ENCODE measurements around the gene MED15. TPM values are rescaled to one million over a fixed set of nuclear protein-coding genes. Genes with fewer than 3 reads are reported as not detected.

The MED15 gene
- total RNA-seq, 1 experiment from 2014 or later, result 94.7 TPM

- Mint-ChIP-seq H3K27me3 (ENCODE audit: insufficient read depth, unreplicated experiment) (no peaks in the 10 kb centered on the region), H3K36me3 (ENCODE audit: insufficient read depth, unreplicated experiment) (peaks cover 47% of the 10 kb centered on the region), H3K9me3 (ENCODE audit: unreplicated experiment) (no peaks in the 10 kb centered on the region), H3K4me1 (ENCODE audit: low read depth, unreplicated experiment) (peaks cover 11% of the 10 kb centered on the region), H3K4me3 (ENCODE audit: unreplicated experiment) (no peak overlapping the region), H3K27ac (ENCODE audit: unreplicated experiment) (peak overlapping the region; percentile 76)
- CTCF ChIA-PET, result interaction anchor here (0.6 to 0.7 kb wide), 2 partner anchors 18 to 352 kb away, joined by 3 to 5 read pairs; no protein-coding TSS in a partner anchor
- Histone ChIP-seq H3K36me3 (ENCODE audit: control insufficient read depth, insufficient read depth, low read length) (no peaks in the 10 kb centered on the region), H3K4me1 (peaks cover 4% of the 10 kb centered on the region; the same call in 1 of the 2 replicates), H3K4me3 (ENCODE audit: low read depth, low read length) (no peak overlapping the region), H3K9me3 (no peaks in the 10 kb centered on the region), H3K27me3 (replicated peaks; ENCODE audit: control insufficient read depth, insufficient read depth, low read length) (no peaks in the 10 kb centered on the region)
- intact Hi-C loops (cut with micrococcal nuclease; ENCODE audit: unreplicated experiment), result no loop called here
- no TSS peak for BruUV-seq (replicated peaks)
- POLR2A ChIA-PET, result interaction anchor here (0.7 kb wide), 1 partner anchor 157 kb away, joined by 3 read pairs; no protein-coding TSS in a partner anchor
- no peak for DNase-seq
- TF ChIP-seq, protein P1, sequence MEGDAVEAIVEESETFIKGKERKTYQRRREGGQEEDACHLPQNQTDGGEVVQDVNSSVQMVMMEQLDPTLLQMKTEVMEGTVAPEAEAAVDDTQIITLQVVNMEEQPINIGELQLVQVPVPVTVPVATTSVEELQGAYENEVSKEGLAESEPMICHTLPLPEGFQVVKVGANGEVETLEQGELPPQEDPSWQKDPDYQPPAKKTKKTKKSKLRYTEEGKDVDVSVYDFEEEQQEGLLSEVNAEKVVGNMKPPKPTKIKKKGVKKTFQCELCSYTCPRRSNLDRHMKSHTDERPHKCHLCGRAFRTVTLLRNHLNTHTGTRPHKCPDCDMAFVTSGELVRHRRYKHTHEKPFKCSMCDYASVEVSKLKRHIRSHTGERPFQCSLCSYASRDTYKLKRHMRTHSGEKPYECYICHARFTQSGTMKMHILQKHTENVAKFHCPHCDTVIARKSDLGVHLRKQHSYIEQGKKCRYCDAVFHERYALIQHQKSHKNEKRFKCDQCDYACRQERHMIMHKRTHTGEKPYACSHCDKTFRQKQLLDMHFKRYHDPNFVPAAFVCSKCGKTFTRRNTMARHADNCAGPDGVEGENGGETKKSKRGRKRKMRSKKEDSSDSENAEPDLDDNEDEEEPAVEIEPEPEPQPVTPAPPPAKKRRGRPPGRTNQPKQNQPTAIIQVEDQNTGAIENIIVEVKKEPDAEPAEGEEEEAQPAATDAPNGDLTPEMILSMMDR (IDR thresholded peaks at IDR 0.05; ENCODE audit: insufficient read depth in 1 of 2, low read depth in 1 of 2, low read length in 1 of 2, severe bottlenecking in 1 of 2, unreplicated experiment in 1 of 2), result no peak
Observed at GRCh38 chr22:20545681-20546521, 38.5 kb downstream of the MED15 start.

- H3K36me3 ChIP-seq (ENCODE audit: control insufficient read depth, insufficient read depth, low read length), result no peaks in the 10 kb centered on the region
- Mint-ChIP-seq H3K27me3 (ENCODE audit: insufficient read depth, unreplicated experiment) (no peaks in the 10 kb centered on the region), H3K36me3 (ENCODE audit: insufficient read depth, unreplicated experiment) (peaks cover 50% of the 10 kb centered on the region), H3K4me3 (ENCODE audit: unreplicated experiment) (no peak overlapping the region), H3K9me3 (ENCODE audit: unreplicated experiment) (no peaks in the 10 kb centered on the region), H3K27ac (ENCODE audit: unreplicated experiment) (peak overlapping the region; percentile 76), H3K4me1 (ENCODE audit: low read depth, unreplicated experiment) (peaks cover 11% of the 10 kb centered on the region)
- BruUV-seq (replicated peaks), result no TSS peak
- intact Hi-C loops (cut with micrococcal nuclease; ENCODE audit: unreplicated experiment), result no loop called here
- no peaks in the 10 kb centered on the region for H3K27me3 ChIP-seq (replicated peaks; ENCODE audit: control insufficient read depth, insufficient read depth, low read length)
- H3K9me3 ChIP-seq, result no peaks in the 10 kb centered on the region
- H3K4me3 ChIP-seq (ENCODE audit: low read depth, low read length), result no peak overlapping the region
- POLR2A ChIA-PET, result interaction anchor here (0.7 kb wide), 1 partner anchor 157 kb away, joined by 3 read pairs; no protein-coding TSS in a partner anchor
- DNase-seq, result peak in 1 of 2 experiments; percentile 36
- H3K4me1 ChIP-seq, result peaks cover 4% of the 10 kb centered on the region; the same call in 1 of the 2 replicates
- CTCF ChIA-PET, result interaction anchor here (0.6 to 1.5 kb wide), 3 partner anchors 18 to 351 kb away, joined by 3 to 5 read pairs (median 4); no protein-coding TSS in a partner anchor
- TF ChIP-seq, protein P1 (IDR thresholded peaks at IDR 0.05; ENCODE audit: insufficient read depth in 1 of 2, low read depth in 1 of 2, low read length in 1 of 2, severe bottlenecking in 1 of 2, unreplicated experiment in 1 of 2), result no peak
Observed at GRCh38 chr22:20546541-20546950, 39.1 kb downstream of the MED15 start.

DNA sequence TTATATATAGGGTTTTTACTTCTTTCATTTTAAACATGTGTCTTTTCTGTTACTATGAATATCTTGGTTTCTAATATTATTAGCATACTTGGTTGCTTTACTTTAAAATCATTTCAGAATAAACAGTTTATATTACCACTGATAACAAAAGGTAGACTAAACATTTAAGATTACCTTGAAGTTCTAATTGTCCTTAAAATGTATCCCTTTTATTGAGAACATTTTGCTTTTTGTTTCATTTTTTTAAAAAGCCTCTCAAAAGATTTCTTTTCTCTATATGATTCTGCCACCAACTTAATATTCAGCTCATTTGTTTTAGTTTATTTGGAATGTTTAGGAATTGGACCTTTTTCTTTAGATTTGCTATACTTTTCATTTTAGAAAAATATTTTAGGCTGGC lies 39.6 kb downstream of the MED15 start:
- no peak overlapping the region for H3K4me3 Mint-ChIP-seq (ENCODE audit: unreplicated experiment)
- POLR2A ChIA-PET, result interaction anchor here (0.7 kb wide), 1 partner anchor 156 kb away, joined by 3 read pairs; no protein-coding TSS in a partner anchor

More for the DNA sequence above, 39.6 kb downstream of the MED15 start:
- H3K27me3 ChIP-seq (replicated peaks; ENCODE audit: control insufficient read depth, insufficient read depth, low read length), result no peaks in the 10 kb centered on the region
- no peak overlapping the region for H3K4me3 ChIP-seq (ENCODE audit: low read depth, low read length)
- peaks cover 5% of the 10 kb centered on the region; the same call in 1 of the 2 replicates for H3K4me1 ChIP-seq
- no peaks in the 10 kb centered on the region for H3K9me3 Mint-ChIP-seq (ENCODE audit: unreplicated experiment)
- no peak overlapping the region for H3K27ac Mint-ChIP-seq (ENCODE audit: unreplicated experiment)
- CTCF ChIA-PET, result interaction anchor here (1.5 kb wide), 1 partner anchor 17 kb away, joined by 4 read pairs; no protein-coding TSS in a partner anchor
- no peaks in the 10 kb centered on the region for H3K9me3 ChIP-seq
- H3K36me3 ChIP-seq (ENCODE audit: control insufficient read depth, insufficient read depth, low read length), result no peaks in the 10 kb centered on the region
- no TSS peak for BruUV-seq (replicated peaks)
- no peak for DNase-seq
- H3K4me1 Mint-ChIP-seq (ENCODE audit: low read depth, unreplicated experiment), result peaks cover 11% of the 10 kb centered on the region
- TF ChIP-seq, protein P1 (IDR thresholded peaks at IDR 0.05; ENCODE audit: insufficient read depth in 1 of 2, low read depth in 1 of 2, low read length in 1 of 2, severe bottlenecking in 1 of 2, unreplicated experiment in 1 of 2), result no peak
- no peaks in the 10 kb centered on the region for H3K27me3 Mint-ChIP-seq (ENCODE audit: insufficient read depth, unreplicated experiment)
- intact Hi-C loops (cut with micrococcal nuclease; ENCODE audit: unreplicated experiment), result no loop called here
- peaks cover 54% of the 10 kb centered on the region for H3K36me3 Mint-ChIP-seq (ENCODE audit: insufficient read depth, unreplicated experiment)

Data from Caco-2 (cell line).